GM12864 (cell line): ENCODE data around the gene C1QC.
"Not testable (repeated sequence)": the region's sequence is repeated elsewhere in the genome, so short reads cannot be mapped to it uniquely, and the experiment has no call there.

Experiments used
- DNase-seq: peaks from one replicate; pipeline ENCODE4 v3.0.0-alpha.2; 2011; ENCODE audit warnings: low read depth
- H3K4me3 ChIP-seq: 2 replicates; pipeline ENCODE4 v1.5.1; 2011; ENCODE audit warnings: mild to moderate bottlenecking, low read depth, low read length, control low read depth
- CTCF ChIP-seq: IDR thresholded peaks from 2 replicates; pipeline ENCODE4 v1.5.1; 2011; ENCODE audit warnings: low read depth, mild to moderate bottlenecking, moderate library complexity, low read length, control low read depth, inconsistent platforms; ENCODE audit errors: missing control alignments

Gene C1QC

GRCh38 chr1:22666412-22666811, 23.0 kb downstream of the C1QC start:
- H3K4me3 ChIP-seq = no peak overlapping the region
- DNase-seq = no peak
- no peak for TF ChIP-seq CTCF

GRCh38 chr1:22668840-22669239, 25.4 kb downstream of the C1QC start:
- not testable (repeated sequence) for H3K4me3 ChIP-seq, DNase-seq

- no peak for DNase-seq
- no peak for TF ChIP-seq CTCF
- H3K4me3 ChIP-seq = no peak overlapping the region
These were observed 27.0 kb downstream of the C1QC start for GRCh38 chr1:22670352-22670975.

- no peak overlapping the region for H3K4me3 ChIP-seq
- no peak for TF ChIP-seq CTCF
- DNase-seq = no peak
These were observed 28.6 kb downstream of the C1QC start for GRCh38 chr1:22671999-22672398.

- TF ChIP-seq CTCF = peak; percentile 65
- H3K4me3 ChIP-seq = no peak overlapping the region
- no peak for DNase-seq
These were observed 30.3 kb downstream of the C1QC start for GRCh38 chr1:22673486-22674409.

- TF ChIP-seq CTCF = no peak
- DNase-seq = no peak
- H3K4me3 ChIP-seq = no peak overlapping the region
These were observed 30.9 kb downstream of the C1QC start for GRCh38 chr1:22674410-22674749.

GRCh38 chr1:22676151-22676550, 32.7 kb downstream of the C1QC start:
- not testable (repeated sequence) for DNase-seq, H3K4me3 ChIP-seq

- H3K4me3 ChIP-seq = no peak overlapping the region
- TF ChIP-seq CTCF = no peak
- DNase-seq = no peak
These were observed 33.6 kb downstream of the C1QC start for GRCh38 chr1:22676916-22677583.
